Activated CD4-positive, alpha-beta T cell treated with anti-CD3 and anti-CD28 coated beads for 4 hours (primary cell): ENCODE measurements around the gene ASIC2.

ENCODE experiments used
- DNase-seq, 2 donors: peaks; one replicate each; pipeline ENCODE4 v3.0.0-alpha.2; 2020

ASIC2 gene

DNA sequence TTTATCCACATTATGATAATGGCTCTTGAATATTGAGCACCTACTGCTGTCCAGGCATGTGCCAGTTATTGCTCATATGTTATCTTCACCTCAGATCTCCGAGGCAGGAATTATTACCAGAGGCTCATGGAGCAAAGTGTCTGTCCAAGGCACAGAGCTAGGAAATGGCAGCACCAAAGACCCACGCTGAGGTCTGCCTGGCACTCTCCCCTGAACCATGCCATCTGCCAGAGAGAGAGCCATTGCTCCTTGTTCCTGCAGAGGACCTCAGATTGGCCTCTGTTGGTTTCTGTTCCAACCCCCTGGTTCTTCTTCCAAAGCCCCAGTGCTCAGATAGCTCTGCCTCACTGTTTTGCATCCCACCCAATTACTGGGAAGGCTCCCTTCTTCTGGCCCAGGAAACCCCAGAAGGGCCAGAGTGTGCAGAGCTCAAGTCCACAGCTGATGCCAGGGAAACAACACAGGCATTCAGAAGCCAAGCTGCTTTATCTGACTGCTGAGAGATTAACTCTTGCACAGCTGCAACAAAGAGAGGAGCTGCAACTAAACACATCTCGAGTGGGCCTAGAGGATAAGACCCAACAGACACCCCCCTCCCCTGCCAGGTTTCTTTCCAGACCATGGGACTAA lies 5.9 kb downstream of the ASIC2 start:
- DNase-seq, result no peak

DNA sequence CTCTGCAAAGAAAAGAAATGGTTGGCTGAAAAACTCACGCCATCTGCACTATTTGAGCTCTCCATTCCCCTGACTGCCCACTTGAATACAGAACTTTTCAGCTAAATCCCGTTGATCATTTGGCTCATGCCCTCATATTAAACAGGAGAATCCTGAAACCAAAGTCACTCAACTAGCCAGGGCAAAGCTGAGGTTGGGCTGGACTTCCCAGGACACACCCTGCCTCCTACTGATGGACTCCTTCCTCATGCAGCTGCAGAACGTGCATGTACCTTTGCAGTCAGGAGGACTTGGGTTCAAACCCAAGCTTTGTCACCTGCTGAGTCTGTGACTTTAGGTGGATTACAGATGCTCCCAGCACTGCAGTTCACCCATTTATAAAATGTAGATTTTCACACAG lies 7.7 kb downstream of the ASIC2 start:
- DNase-seq, result no peak

DNA sequence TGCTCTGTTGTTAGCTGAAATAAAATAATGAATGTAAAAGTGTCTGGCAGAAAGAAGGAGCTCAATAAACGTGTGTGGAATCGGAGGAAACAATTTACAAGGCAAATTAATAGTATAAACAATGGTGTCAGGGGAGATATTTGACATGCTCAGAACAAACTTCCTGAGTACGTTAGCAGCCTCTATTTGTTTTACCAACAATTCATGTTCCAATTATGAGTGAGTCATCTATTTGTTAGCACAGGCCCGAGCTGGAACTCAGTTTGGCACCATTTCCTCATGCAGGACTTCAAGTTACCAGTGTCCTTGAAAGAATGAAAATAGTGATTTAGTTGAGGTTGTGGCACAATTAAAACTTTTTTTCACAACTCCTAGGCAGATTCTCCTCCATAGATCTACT lies 9.1 kb downstream of the ASIC2 start:
- no peak for DNase-seq

DNA sequence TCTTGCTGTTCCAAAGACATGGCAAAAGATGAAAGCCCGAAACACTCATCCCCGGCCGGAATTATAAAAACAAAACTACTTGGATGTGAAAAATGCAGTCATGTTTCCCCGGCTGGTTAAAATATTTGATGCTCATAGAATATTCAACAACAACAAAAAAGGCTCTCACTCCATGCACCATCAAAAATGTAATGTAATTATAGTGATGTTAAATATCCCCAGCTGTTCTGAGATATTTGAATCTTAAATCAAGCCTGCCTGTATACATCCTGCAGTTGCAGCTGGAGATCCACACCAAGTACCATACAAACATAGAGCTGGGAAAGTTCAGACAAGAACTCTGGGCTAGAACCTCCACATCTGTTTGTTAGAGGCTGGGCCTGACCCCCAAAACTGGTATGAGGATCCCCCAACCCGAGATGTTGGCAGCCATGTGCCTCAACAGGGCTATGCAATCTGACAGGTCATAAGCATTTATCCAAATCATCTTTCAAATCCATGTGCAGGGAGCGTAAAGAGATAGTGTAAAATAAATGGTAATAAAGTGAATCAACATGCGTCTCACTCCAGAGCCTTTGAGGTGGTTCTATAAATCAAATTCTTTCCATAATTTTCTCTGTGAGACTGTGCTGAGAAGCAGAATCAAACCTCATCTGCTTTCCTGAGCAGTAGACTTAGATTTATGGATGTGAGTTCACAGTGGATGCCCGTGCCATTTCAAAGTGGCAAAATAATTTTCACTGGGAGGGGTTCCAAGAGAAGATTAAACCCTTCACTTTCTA lies 12.7 kb downstream of the ASIC2 start:
- no peak for DNase-seq

DNA sequence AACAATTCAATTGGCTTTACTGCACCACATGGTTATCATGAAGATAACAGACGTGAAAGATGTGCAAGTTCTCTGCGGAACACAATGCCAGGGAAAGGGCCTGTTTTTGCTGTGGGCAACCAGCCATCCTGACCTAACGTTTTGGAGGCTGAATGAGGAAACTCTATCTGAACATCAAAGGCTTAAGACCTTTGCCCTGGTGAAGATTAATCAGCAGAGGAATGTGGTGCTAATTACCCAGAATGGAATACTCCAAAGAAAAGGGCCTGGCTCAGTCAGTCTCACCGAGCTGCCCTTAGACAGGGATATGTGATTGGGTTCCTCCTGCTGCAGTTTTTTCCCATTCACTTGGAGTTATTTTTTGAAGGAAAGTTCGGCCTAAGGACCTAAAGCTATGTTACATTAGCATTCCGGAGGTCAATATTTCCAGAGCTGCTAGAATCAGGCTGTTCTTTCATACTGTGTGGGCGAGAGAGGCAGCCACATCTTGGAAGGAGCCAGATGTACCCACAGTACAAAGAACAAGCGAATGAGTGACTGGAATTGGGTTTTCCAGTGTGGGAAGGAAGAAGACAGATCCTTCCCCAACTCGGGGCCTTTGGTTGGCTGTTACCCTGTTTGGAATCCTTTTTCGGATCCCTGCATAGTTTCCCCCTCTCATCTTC lies 15.5 kb downstream of the ASIC2 start:
- DNase-seq, result no peak

DNA sequence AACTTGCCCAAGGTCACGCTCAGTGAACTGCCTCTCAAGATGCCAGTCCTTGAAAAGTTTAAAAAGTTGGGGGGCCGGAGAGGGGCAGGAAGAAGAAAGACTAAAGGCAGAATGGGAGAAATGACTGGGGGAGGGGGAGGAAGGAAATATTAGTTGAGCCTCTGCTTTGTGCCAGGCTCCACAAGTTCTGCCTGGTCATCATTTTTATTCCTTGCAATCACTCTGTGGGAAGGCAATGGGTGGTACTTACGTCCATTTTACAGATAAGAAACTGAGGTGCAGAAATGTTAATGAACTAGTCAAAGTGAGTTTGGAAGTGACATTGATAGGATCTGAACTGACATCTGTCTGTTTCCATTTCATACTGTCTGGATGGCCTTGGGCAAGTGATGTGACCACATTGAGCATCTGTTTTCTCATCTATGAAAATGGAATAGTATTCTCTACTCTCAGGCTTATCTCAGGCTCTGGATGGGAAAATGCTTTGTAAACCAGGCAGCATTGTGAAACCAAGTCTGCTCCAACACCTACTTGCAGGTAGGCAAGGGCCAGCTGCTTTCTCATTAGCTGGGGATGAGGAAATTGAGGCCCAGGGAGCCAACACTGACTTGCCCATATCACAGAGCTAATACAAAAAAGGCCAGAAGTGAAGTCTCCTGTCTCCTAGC lies 19.2 kb downstream of the ASIC2 start:
- no peak for DNase-seq

DNA sequence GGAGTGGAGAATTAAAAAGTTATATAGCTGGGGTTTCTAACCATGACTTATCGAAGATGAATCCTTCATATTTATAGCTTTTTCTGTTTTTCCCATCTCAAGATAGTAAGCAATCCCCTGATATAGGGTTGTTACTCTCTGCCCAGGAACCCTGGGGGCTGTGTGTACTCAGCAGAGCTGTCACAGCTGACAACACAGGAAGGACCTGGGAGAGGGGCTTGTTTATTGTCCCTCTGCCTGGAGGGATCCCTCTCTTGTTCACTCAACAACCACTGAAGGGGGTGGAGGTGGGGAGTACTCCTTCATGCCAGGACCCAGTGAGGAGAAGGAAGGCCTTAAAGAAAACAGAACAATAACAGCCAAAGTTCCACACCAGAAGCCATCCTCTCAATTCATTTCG lies 19.8 kb downstream of the ASIC2 start:
- DNase-seq, result no peak

DNA sequence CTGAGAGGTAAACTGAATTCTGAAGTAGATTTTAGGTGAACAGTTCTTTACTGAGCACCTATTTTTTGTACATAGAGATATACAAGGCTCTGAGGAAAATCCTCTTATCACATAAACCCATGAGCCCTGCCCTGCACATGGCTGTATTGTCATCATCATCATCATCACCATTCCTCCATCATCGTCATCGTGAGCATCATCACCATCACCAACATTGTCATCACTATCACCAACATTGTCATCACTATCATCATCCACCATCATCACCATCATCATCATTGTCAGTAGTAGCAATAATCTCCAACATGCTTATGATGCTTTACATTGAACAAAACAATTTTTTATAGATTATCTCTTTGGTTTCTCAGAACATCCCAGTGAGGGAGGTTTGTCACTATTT lies 20.7 kb downstream of the ASIC2 start:
- DNase-seq, result no peak

DNA sequence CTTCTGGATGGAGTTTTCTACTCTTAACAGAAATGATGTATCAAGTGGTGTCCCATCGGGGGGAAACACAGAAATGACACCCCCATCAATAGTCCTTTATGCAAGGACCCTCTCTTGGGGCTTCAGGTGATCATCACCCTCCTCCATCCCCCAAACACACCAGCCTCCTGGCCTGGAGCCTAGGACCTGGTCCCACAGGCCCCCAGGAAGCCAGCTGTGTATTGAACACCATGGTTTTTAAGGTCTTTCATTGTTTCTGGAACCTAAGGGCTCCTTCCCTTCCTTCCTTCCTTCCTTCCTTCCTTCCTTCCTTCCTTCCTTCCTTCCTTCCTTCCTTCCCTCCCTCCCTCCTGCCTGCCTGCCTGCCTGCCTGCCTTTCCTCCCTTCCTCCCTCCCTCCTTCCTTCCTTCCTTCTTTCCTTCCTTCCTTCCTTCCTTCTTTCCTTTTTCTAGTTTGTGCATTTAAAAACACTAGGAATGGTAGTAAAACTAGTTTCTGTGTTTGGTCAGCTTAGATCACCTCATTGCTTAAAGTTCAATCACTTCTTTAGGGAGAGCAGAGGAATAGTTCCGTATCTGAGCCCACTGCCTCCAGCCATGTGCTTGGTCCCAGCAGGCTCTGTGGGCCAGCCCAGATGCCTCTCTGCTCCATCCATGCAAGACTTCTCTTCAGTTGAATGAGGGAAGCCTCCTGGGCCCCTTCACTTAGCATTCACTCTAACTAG lies 23.6 kb downstream of the ASIC2 start:
- DNase-seq, result no peak

DNA sequence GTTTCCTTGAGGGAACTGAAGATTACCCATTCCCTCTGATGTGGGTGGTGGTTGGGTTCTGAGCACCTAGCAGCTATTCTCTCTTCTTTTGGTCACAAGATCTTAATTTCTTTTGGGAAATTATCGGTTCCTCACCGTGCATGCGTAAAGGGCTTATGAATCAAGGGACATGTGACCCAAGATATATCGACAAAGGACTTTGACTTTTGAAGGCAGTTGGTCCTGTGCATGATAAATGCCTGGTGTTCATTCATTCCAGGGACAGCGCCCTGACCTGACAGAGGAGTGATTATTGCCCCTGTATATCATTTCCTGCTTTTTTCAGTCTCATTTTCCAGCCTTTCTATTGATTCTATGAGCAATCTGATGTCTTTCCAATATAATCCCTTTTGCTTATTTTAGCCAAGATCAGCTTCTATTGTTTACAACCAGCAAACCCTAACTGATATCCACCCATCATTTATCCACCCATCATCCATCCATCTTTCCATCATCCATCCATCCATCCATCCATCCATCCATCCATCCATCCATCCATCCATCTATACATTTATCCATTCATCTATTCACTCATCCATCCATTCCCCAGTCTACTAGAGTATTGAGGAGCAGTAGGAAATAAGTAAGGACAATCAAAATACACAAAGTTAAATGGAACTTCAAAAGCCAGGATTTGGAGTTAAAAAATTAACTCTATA lies 25.1 kb downstream of the ASIC2 start:
- no peak for DNase-seq

DNA sequence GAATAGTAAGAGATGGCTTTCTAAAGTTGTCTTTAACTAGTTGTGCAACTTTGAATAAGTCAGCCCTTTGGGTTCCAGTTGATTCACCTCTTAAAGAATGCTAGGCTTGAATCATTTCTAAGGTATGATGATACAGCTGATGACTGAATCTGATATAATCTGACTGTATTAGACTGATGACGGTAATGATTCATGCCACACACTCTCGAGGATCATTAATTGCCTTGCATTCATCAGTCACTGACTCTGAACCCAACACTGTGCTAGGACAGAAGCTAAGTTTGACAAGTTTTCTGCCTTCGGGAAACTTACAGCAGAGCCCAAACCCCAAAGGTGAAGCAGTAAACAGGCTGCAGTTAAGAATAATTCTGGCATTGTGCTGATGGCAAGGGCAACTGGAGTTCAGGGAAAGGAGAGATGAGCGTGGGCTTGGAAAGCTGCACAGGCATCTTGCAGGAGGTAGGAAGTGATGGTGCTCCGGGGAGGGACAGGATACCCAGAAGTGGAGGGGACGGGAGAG lies 25.8 kb downstream of the ASIC2 start:
- DNase-seq, result no peak

DNA sequence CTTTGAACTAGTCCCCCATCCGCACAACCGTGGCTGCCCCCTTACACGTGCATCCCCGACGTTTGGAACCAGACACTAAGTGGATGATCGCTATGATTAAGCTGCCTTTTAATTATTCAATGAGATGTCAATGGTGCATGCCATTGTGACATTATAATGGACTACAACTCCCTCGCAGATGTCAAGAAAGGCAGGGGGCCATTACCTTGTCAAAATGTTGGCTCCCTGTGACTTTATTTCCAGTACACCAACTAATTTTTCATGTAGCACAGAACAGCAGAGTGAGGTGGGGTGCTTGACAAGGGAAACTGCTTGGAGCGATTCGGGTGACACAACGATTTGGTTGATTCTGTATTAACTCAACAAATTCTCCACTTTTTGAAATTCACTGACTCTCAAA lies 26.5 kb downstream of the ASIC2 start:
- no peak for DNase-seq

DNA sequence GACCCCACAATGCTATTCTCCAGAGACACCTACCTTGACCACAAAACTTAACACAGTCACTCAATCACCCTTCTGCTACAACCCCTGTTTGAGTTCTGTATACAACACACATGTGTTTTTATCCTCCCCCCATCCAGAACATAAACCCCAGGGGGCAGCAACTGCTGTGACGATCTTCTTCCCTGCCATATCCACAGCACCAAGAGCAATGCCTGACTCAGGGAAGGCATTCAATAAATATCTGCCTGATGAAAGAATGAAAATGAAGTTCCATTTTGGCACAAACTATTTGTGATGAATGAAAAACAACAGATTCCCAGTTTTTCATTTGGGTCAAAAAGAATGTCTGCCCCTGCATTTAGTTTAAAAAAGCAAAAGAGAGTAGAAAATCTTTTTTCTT lies 27.0 kb downstream of the ASIC2 start:
- DNase-seq, result no peak

DNA sequence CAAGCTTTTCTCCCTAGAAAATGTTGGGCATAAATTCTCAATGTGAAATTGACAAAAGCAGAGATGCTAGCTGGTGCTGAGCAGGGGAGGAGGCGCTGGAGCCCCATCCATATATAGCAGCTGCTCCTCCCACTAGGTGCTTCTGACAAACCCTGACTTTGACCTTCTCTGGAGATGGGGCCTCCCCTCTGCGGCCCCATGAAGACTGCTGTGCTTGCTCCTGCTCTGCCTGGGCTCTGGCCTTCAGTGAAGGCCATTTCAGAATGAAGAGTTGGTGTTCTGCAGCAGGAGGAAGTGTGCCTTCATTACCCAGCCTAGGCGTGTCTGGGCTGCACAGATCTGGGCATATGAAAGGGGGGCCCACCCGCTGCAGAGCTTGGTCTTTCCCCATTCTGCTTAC lies 29.7 kb downstream of the ASIC2 start:
- no peak for DNase-seq

DNA sequence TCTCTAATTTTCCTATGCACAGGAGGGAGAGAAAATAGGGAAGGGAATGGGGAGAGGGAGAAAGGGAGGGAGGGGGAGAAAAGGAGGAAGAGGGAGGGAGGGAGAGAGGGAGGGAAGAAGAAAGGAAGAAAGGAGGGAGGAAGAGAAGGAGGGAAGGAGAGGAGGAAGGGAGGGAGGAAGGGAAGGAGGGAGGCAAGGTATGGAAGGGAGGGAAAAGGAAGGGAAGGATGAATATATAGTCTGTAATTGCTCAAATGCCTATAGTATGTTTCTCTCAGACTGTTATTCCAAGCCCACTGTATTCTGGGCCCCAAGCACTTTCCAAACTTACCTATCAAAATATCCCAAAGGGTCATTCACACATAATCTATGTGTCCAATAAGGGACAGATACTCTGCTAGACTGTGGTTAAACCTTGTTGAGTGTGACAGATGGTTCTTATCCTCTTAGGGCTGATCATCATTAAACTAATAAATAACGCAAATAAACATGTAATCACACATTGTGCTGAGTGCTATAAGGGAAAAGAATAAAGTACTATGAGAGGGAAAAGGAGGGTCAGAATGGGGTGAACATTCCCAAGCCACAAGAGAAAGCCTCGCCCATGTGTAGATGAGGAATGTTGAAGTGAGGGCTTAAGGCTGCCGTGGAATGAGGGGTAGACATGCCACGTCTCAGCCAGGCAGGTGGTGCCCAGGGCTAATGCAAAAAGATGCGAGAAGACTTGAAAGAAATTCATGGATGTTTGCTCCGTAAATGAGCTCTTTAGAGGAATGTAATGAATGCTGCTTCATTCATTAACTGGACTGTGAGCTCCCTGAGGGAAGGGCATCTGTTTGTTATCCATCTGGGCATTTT lies 30.6 kb downstream of the ASIC2 start:
- no peak for DNase-seq

DNA sequence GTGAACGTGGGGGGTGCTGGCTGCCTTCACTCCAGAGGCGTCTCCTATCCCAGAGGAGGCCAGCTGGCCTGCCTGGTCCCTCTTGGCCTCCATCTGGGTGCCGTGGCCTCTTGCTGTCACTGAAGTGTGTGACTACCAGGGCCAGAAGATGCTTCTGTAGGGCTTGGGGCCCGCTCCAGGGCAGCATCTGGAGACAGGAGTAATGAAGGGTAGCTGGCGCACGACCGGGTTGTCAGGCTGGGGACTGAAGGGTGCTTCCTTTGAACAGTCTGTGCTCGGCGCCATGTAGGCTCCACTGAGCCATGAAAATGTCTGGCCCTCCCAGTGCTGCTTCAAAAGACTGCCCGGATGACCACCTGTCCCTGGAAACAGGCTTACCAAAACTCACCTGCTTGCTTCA lies 31.3 kb downstream of the ASIC2 start:
- no peak for DNase-seq

DNA sequence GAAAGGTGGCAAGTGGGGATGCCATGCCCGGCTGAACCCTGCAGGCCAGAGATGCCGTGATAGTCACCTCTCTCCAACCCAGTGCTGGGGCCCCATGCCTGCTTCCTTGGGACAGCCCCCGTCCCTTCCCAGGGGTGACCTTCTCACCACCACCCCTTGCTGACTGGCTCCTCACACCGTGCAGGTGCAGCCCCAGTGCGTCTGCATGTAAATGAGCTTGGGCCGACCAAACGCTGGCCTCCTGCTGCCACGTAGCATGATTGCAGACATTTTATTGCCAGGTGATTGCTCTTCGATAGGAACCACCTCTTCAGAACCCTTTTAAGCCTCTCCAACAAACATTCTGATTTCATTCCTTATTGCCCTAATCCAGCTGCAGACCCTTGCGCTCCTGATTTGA lies 32.5 kb downstream of the ASIC2 start:
- DNase-seq, result no peak

DNA sequence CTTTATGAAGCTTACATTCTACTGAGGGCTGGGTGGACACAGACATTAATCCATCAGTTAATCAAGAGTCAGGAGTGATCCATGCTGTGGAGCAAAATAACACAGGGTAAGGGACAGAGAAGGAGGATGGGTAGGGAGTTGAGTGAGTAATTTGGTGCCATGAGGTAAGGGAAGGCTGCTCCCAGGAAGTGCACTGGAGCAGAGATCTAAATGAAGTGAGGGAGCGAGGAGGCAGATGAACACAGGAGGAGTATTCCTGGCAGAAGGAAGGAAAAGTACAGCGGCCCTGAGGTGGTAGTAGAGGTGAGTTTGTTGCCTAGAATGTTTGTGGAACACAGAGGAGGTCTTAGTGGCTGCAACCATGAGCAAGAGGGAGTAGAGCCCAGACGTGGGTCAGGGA lies 34.8 kb downstream of the ASIC2 start:
- DNase-seq, result no peak

DNA sequence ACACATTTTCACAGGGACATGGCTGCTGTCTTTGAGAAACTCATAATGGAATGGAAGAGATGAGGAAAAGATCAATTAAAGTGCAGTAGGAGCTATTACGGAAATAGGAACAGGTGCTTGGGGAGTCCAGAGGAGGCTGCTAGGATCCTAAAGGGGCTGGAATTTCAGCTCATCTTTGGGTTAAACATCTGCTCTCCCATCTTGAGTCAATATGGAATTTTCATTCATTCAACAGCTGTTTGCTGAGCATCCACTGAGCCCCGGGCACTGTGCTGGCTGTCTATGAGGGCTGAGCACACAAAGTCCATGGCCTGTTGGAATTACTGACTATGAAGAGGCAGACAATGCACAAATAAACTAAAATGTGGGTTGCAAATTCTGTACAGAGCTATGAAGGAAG lies 47.9 kb downstream of the ASIC2 start:
- DNase-seq, result no peak

DNA sequence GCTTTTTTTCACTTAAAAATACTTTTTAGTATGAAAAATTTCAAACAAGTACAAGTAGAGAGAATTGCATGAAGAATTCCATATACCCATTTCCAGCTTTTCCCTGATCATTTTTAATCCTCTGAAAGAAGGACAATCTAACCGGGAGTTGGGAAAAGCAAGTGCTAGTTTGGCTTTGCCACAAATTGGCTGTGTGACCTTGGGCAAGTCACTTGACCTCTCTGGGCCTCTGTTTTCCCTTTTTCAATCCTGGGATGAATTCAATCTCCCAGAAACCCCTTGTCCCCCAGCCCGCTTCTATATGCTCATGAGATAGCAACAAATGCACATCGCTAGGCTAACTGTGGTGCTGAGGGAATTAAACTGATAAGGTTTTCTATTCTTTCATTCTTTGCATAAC lies 49.4 kb downstream of the ASIC2 start:
- DNase-seq, result no peak
